RPMI7951 (cell line): ENCODE data around the gene ZNF621. TPM values are rescaled to one million over a fixed set of nuclear protein-coding genes. Genes with fewer than 3 reads are reported as not detected.
"Not testable (repeated sequence)": the region's sequence is repeated elsewhere in the genome, so short reads cannot be mapped to it uniquely, and the experiment has no call there.

Experiments used
- DNase-seq: peaks from one replicate; pipeline ENCODE4 v3.0.0-alpha.2; 2012; ENCODE audit warnings: low read depth
- total RNA-seq: library from RNA; depleted of rRNA; stranded (reverse); fragments of >200 nt; shearing (Covaris generic); gene quantifications from 2 replicates; pipeline ENCODE4 v1.2.3, GENCODE V29; 2014

The ZNF621 gene
- total RNA-seq, 1 experiment from 2014 or later, result 10.8 TPM

DNA sequence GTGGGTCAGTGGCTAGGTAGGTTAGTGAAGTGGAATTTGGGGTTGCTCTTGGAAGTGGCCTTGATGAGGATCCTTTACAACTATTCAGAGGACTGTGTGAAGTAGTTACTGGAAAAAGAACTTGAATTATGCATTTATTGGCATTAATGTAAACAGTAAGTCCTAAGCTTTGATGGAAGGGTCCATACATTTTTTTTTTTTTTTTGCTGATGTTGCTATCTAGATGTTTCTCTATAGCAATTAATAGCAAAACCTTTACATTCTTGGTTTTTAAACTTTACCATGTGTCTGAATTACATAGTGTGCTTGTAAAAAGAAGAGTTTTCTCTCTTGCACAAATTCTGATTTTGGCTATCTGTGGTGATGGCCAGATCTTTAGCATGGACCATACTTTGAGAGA lies 9.5 kb downstream of the ZNF621 start:
- no peak for DNase-seq

DNA sequence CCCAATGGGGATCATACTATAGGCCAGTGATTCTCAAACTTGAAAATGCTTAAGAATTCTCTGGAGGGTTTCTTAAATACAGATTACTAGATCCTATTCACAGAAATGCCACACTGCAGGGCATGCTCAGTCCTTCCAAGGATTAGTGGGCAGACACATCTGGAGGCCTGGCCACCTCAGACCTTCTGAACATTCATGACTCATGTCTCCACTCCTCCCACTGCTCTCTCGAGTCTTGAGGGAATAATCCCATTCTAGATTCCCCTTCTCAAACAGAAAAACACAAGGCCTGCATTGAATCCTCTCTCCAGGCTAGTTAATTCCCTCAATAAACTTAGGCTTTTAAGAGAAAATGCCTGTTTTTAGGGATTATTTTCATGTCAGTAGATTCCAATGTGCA lies 22.1 kb downstream of the ZNF621 start:
- DNase-seq, result peak; percentile 86

DNA sequence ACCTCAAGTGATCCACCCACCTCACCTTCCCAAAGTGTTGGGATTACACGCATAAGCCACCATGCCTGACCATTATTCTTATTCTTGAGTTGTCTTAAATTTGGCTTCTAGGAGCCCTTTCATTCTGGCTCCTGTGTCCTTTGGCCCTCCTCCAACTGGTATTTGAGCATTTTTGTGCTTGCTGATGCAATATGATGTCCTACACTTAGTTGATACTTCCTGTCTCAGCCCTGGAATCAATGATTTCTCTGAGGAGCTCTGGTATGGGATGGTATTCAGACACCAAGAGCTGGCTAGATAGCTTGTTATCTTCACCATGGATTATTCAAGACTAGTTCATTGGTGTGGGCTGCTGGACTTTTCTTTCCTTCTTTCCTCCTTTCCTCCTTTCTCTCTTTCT lies 25.4 kb downstream of the ZNF621 start:
- no peak for DNase-seq

DNA sequence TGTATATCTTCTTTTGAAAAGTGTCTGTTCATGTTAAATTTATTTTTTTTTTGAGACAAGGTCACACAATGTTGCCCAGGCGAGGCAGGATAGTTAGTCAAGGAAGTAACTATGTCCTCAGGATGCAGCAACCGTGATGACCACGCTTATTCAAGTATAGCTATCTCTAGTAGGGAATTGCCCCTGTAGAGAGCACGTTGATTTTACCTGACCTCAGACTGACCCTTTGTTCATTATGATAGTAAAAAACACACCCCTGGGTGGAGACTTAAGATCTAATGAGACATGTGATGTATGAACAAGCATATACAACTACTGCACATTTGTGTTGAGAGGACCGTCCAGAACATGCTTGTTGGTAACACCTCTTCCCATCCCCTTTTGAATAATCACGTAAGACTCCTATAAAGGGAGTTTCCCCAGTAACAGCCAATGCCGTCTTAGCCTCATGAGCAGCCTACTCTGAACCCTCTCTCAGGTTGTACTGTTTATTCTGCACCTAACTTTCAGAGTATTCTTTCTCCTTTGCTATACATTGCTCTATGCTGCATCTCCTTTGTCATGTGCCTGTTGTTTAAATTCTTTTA lies 32.9 kb downstream of the ZNF621 start:
- DNase-seq, result no peak

DNA sequence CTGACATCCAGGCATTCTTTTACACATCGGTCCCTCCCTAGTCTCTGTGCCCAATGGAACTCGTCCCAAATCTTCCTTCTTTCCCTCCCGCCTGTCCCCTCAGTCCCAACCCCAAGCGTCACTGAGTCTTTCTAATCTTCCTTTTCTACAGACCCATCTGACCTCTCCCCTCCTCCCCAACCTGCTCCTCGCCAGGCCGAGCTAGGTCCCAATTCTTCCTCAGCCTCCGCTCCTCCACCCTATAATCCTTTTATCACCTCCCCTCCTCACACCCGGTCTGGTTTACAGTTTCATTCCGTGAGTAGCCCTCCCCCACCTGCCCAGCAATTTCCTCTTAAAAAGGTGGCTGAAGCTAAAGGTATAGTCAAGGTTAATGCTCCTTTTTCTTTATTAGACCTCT lies 37.7 kb downstream of the ZNF621 start:
- not testable (repeated sequence) for DNase-seq

DNA sequence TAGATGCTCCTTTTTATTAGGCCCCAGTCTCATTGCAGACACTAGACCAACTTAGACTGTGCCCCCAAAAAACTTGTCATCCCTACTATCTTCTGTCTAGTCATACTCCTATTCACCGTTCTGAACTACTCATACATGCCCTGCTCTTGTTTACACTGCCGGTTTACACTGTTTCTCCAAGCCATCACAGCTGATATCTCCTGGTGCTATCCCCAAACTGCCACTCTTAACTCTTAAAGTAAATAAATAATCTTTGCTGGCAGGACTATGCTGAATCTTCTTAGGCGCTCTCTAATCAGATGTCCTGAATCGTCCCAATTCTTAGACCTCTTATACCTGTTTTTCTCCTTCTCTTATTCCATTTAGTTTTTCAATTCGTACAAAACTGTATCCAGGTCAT lies 40.9 kb downstream of the ZNF621 start:
- DNase-seq, result not testable (repeated sequence)

DNA sequence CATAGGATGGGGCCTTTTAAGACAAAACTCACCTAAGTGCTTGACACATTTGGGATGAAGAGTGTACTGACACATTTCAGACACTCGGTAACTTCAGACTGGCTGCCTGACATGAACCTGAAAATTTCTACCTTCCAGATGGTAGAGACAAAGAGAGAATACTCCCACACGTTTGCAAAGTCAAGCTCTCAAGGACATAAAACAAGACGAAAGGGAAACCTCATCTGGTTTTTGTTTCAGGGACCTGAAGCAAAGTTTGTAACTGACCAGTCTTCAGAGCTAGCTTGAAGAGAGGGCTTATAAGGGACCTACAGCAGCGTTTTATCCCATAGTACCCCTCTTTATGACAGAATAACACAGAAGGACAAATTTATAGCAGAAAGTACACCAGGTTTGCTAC lies 41.9 kb downstream of the ZNF621 start:
- DNase-seq, result no peak

DNA sequence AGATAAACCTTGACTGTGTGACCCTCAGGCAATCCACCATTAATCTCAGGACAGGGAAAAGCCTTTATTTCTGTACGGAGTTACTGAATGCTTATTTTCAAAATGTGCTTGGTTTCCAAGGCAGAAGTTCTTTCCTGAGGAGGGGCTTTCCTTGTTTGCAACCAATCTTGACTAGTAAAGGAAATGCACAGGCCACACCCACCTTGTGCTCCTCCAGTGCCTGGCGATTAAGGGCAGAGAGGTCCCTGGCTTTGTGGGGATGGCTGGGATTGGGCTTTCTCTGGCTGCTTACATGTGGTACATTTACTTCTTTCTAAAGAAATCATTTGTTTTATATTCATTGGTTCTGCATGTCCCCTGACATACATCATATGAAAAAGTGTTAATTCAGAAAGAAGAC lies 47.8 kb downstream of the ZNF621 start:
- no peak for DNase-seq

DNA sequence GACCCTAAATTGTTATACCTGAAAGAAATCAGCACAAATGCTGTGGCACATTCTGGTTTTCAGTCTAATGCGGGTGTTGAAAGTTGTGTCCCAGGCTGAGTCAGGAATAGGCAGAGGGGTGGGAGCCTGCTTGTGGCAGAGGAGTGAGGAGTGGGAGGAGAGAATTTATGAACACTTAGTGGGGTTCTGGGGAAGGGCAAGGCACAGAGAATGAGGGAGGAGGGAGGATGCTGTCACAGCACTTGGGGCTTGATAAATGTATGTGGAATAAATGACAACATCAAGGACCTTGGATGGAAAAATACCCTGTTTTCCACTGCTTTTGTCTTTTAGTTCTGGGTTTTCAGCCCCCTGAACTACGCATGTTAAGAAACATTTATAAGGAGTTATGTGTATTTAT lies 49.3 kb downstream of the ZNF621 start:
- no peak for DNase-seq

DNA sequence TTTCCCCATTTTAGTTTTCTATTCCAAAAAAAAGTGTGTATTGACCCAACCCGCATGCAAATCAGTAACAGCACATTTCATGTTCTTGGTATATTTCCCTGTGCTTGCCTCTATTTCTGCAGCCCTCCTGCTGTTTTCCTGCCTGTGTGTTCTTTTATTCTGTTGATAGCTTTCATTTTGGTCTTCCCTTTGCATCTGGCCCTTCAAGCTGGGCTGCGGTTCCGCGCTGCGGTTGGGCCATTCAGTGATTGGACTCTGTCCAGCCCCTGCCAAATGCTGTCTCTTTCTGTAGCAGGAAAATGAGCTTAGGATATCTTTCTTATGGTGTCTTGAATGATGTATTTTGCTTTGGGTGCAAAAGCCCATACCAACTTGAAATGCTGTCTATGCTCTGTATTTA lies 49.9 kb downstream of the ZNF621 start:
- DNase-seq, result peak; percentile 83

DNA sequence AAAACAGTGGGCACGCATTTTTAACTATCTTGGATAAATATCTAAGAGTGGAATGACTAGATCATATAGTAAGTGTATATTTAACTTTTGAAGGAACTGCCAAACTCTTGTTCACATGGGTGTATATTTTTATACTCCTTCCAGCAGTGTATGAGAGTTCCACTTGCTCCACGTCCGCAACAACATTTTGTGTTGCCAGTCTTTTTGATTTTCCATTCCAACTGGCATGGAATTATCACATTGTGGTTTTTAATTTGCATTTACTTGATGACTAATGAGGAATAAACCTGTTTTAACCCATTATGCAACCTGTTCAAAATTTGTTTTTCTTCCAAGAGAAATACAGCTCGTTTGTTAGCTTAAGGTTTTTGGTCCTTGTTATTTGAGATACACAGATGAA lies 51.6 kb downstream of the ZNF621 start:
- DNase-seq, result no peak

DNA sequence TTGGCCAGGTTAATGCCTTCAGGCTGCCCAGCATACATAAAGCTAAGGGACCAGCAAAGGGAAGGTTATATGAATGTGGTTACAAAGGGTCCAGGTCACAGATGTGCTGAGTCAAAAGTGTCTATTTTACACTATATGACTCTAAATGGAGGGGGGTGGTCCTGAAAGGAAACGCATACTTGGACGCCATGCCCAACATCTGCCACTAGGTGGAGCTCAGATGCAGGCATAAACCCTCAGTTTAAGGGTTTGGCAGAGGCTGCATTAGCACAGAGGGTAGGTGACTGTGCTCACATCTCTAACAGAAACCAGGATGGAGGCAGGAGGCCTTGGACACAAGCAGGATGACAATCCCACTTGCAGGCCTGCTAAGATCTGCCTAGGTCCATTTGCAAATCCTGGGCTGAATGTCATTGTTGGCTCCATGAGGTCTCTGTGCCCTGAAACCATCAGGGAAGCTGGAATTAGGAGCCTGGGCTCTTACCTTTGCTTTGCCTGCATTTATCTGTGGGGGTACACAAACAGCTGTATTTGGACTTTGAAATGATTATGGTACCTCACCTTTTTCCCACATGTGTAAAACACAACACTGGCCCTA lies 55.8 kb downstream of the ZNF621 start:
- peak; percentile 69 for DNase-seq

DNA sequence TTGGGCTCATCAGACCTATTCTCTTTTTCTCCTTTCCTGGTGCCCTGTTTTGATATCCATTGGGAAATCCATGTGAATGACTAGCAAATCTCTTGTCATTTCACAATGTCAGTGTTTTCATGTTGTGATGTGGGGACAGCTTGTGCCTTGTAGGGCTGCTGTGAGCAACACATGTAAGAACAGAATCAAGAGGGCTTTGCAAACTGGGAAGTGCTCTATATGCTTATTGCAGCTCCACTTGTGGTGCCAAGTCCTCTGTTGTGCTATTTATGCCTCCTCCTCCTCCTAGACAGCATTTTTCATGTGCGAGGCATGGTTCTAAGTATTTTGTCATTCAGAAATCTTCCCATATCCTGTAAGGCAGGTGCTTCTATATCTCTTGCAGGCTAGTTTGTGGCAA lies 56.4 kb downstream of the ZNF621 start:
- no peak for DNase-seq

DNA sequence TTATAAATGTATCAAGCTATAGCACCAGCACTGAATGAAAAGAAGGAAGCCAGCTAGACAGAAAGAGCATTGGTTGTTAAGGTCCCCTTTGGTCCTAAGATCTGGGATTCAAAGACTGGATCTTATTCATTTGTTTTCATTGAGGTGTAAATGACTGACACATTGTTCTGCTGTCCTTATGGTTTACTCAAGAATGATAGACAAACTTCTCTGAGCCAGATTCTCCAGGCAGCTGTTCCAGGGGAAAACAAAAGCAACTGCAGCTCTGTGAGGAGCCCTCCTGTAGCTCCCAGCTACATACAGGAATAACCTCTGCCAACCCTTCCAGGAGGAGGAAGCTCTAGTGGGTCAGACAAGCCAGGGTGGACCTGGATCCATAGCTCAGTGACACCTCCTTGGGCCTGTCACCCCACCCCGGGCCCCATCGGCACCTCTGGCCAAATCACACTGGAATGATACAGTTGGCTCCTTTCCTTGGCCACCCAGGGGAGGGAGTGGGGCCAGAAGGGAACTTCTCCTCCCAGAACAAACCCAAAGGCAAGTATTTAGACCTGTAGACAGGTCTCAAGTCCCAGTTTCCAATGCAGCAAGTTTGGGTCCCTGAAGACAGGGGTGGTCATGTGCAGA lies 57.8 kb downstream of the ZNF621 start:
- no peak for DNase-seq

DNA sequence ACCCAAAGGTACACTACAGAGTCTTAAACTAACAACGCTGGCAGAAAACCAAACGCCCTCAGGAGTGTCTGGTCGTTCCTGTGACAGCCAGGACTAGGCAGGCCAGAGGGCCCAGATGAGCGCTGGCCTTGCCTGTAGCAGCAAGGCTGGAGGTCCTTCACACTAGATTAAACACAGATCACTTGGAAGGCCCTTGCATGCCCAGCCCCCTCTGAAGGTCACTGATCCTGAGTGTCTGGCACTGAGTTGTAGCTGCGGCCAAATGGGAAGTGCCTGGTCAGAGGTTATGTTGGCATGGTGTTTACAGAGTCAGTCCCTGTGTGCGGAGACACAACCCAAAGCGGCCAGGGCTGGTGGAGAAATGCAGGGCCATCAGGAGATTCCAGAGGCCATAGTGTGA lies 58.9 kb downstream of the ZNF621 start:
- peak; percentile 14 for DNase-seq

DNA sequence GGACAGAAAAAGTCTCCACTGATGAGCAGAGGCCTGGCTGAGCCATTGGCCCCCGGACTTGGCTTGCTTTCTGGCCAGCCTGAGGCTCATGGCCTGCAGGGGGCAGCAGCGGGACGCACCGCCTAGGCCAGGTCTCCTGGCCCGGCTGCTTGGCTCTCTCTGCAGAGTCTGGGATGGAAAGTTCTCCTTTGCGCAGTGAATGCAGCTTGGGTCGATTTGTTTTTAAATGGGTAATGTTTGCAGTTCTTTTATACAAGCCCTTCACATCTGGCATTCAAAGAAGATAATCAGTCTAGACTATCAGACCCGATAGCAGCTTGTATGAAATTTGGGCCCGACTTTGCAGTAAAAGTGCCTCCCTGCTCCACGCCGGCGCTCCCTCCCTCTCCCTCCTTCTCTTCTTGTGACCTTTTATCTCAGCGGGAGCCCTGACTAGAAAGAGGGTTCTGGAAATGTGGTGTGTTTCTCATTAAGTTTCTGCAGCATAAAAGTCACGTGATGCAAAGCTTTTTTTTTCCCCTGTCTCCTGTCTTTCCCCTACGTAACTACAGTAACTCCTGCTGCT lies 59.9 kb downstream of the ZNF621 start:
- DNase-seq, result peak; percentile 79

DNA sequence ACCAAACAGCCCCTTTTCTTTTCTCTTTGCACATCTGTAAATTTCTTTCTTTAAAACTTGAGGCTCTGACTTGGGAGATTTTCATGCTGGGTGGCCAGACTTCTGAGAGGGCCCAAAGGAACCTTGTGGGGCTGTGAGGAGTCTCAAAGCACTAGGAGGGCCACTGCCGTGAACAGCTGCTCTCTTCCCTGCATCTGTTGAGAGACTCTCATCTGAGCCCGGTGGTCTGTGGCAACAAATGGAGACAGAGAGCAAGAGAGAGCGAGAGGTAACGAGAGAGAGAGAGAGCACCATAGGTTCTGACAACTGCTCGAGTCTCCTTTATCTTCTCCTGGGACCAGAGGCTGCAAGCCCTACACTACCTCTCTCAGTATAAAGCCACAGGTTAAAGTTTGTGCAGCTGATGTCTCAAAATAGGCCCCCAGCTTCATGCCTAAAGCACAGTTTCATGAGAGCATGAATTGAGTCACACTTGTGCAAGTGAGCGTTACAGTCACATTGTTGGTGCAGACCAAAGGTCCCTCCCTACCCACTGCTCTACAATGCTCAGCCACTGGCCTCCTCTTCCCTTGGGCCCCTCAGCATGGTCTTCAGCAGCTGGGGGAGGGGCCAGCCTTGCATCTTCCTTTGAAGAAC lies 60.7 kb downstream of the ZNF621 start:
- DNase-seq, result no peak

DNA sequence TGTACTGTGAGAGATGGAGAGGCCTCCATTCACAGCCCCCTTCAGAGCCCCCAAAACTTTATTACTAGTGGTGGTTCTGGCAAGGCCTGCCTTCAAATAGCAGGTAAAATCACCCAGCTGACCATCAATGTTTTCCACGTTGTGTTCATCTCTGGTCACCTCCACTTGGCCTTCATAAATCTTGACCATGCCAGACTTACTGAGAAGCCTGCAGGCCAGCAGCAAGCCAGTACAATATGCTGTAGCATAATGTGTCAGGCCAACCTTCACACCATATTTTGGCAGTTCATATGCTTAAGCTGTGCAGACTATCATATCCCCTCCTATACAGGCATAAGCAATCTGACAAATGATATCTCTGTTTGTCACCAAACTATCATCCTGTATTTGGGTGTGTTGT lies 62.1 kb downstream of the ZNF621 start:
- DNase-seq, result no peak

DNA sequence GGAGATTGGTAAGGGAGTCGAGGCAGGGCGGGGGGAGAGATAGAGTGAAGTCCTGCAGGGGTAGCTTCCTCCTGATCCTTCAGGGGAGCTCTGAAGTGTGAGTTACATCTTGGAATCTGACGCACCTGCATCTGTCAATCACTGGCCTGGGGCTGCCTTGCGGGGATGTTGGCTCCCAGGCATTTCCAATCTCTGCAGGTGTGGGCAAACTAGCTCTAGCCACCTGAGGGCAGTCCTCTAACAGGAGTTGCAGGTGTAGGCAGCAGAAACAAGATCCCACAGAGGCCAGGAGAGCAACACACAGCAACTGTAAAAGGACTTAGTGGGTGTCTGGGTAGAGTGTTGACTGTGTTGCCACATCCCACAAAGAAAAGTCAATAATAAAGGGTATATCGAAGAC lies 63.6 kb downstream of the ZNF621 start:
- no peak for DNase-seq
